Body of pancreas (tissue), 4 donors: ENCODE measurements around the gene EPN2. TPM values are rescaled to one million over a fixed set of nuclear protein-coding genes. Genes with fewer than 3 reads are reported as not detected.

Source experiments
- ATAC-seq: fragments of 150-250 bp; one replicate; pipeline ENCODE4 v1.9.1; 2016
- DNase-seq, 4 donors: peaks; one replicate each; pipeline ENCODE4 v3.0.0-alpha.2; 2019
- H3K27ac ChIP-seq, 4 donors: fragments of 200-600 bp; sonication (generic); 1 replicate in 3 of 4; 2 replicates in 1 of 4; pipeline versions ENCODE4 v1.5.1 to v1.6.1; 2016 to 2019; ENCODE audit warnings: mild to moderate bottlenecking in 1 of 4, mixed read lengths in 1 of 4, moderate library complexity in 1 of 4
- H3K27me3 ChIP-seq, 2 donors: fragments of 200-600 bp; sonication (generic); one replicate each; pipeline ENCODE4 v1.6.0; 2016; ENCODE audit warnings: mild to moderate bottlenecking in 1 of 2
- H3K36me3 ChIP-seq, 2 donors: fragments of 200-600 bp; sonication (generic); replicated peaks in 1 of 2; 2 replicates each; pipeline ENCODE4 v1.5.1; 2016; ENCODE audit warnings: low read depth in 2 of 2; ENCODE audit not compliant: insufficient read depth in 1 of 2
- H3K4me1 ChIP-seq: fragments of 200-600 bp; sonication (generic); one replicate; pipeline ENCODE4 v1.6.0; 2016
- H3K4me3 ChIP-seq, 2 donors: fragments of 200-600 bp; sonication (generic); 1 replicate in 1 of 2; 2 replicates in 1 of 2; pipeline ENCODE4 v1.5.1; 2016 to 2019
- H3K9me3 ChIP-seq, 3 donors: fragments of 200-600 bp; sonication (generic); 1 replicate in 2 of 3; 2 replicates in 1 of 3; pipeline ENCODE4 v1.5.1; 2016
- POLR2A ChIP-seq, 3 donors: fragments of 450-650 bp; IDR thresholded peaks; one replicate each; pipeline ENCODE4 v1.6.1; 2016; ENCODE audit warnings: antibody characterized with exemption in 3 of 3, mild to moderate bottlenecking in 2 of 3
- WGBS, 2 donors: methylation state at CpG; one replicate each; pipeline ENCODE4 v1.1.5; 2017; 5-methylcytosine and 5-hydroxymethylcytosine counted together
- intact Hi-C: fragments of 100-400 bp; cut with DNase I; formaldehyde crosslinking; loops from one replicate; pipeline ENCODE4 v1.15.1; 2023
- total RNA-seq, 2 donors: library from RNA; depleted of rRNA; stranded (reverse); fragments of >200 nt; gene quantifications; one replicate each; pipeline ENCODE4 v1.1.0, GENCODE V29; 2016
- TF ChIP-seq, protein P1 (sequence below), 7 experiments: fragments of 450-650 bp in 4 of 7; fragments of 200-600 bp in 3 of 7; sonication (generic) in 3 of 7; IDR thresholded peaks; one replicate each; pipeline ENCODE4 v1.5.1; 2016 to 2019; ENCODE audit warnings: antibody characterized with exemption in 7 of 7

Gene EPN2
- total RNA-seq, 2 donors from 2014 or later = 32.7 to 46.5 TPM

GRCh38 chr17:19366637-19366972 is 129.4 kb downstream of the EPN2 start:
- ATAC-seq (no peak), DNase-seq (no peak)
- intact Hi-C loops = loop anchor here (5.0 kb wide), 1 partner anchor 81 kb away; no protein-coding TSS in a partner anchor
- Histone ChIP-seq H3K4me3 (no peak overlapping the region), H3K27ac (no peak overlapping the region), H3K36me3 (no peaks in the 10 kb centered on the region), H3K4me1 (peaks cover 20% of the 10 kb centered on the region), H3K27me3 (no peaks in the 10 kb centered on the region), H3K9me3 (no peaks in the 10 kb centered on the region)
- WGBS, 2 donors = 80 to 81% methylated on average over 5 of the region's 5 CpGs
- TF ChIP-seq POLR2A (IDR thresholded peaks at IDR 0.05) = no peak
- TF ChIP-seq, protein P1, sequence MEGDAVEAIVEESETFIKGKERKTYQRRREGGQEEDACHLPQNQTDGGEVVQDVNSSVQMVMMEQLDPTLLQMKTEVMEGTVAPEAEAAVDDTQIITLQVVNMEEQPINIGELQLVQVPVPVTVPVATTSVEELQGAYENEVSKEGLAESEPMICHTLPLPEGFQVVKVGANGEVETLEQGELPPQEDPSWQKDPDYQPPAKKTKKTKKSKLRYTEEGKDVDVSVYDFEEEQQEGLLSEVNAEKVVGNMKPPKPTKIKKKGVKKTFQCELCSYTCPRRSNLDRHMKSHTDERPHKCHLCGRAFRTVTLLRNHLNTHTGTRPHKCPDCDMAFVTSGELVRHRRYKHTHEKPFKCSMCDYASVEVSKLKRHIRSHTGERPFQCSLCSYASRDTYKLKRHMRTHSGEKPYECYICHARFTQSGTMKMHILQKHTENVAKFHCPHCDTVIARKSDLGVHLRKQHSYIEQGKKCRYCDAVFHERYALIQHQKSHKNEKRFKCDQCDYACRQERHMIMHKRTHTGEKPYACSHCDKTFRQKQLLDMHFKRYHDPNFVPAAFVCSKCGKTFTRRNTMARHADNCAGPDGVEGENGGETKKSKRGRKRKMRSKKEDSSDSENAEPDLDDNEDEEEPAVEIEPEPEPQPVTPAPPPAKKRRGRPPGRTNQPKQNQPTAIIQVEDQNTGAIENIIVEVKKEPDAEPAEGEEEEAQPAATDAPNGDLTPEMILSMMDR (IDR thresholded peaks at IDR 0.05) = no peak

DNA sequence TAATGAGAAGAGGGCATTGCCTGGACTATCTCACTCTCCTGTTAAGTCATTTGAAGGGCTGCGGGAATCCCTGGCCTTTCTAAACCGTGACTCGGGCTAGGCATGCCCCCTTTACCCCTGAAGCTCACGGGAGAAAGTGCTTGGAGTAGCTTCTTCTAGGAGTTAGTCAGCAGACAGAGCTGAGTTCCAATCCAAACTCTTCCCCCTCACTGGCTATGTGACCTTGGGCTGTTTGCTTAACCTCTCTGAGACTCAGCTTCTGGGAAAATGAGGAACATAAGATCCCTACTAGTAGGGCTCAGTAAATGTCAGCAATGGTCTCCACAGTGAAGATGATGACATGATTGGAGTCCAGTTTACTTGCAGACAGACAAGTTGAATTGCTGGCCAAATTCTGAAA is 131.1 kb downstream of the EPN2 start:
- Histone ChIP-seq H3K36me3 (no peaks in the 10 kb centered on the region), H3K9me3 (no peaks in the 10 kb centered on the region), H3K4me3 (no peak overlapping the region), H3K27me3 (no peaks in the 10 kb centered on the region), H3K27ac (no peak overlapping the region), H3K4me1 (peaks cover 12% of the 10 kb centered on the region)
- DNase-seq (no peak), ATAC-seq (no peak)
- intact Hi-C loops = loop anchor here (5.0 kb wide), 1 partner anchor 79 kb away; no protein-coding TSS in a partner anchor
- no peak for TF ChIP-seq POLR2A (IDR thresholded peaks at IDR 0.05)
- TF ChIP-seq, protein P1 (IDR thresholded peaks at IDR 0.05) = no peak
- 84% methylated on average over 4 of the region's 4 CpGs for WGBS, 2 donors

DNA sequence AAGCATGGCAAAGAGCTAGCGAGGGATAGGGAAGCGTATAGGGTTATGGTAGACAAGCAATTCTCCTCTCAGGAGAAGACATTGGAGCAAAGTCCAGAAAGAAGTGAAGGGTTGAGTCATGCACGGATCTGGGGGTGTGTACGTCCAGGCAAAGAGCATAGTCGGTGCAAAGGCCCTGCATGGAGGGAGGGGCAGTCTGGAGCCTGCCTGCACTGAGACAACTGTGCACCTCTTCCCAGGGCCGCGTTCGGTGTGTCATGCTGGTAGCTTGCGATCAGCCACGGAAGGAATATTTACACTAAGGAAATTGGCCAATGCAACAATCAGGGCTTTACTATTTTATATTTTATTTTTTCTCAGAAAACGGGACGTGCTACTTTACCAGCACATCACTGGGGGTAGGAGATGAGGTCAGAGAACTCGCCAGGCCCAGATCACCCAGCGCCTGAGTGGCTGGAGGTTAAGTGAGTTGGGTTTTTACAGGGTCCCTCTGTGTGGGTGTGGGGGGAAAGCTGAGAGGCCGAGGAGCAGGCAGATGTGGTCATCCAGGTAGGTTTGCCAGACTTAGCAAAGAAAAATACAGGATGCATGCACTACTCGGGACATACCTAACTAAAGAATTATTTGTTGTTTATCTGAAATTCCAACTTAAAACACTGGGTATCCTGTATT is 132.1 kb downstream of the EPN2 start:
- no peak overlapping the region for H3K4me3 ChIP-seq
- peaks cover 10% of the 10 kb centered on the region for H3K4me1 ChIP-seq
- H3K36me3 ChIP-seq = no peaks in the 10 kb centered on the region
- WGBS, 2 donors = 88 to 90% methylated on average over 16 of the region's 16 CpGs
- DNase-seq (peak in 1 of 4 donors; percentile 6), ATAC-seq (no peak)
- TF ChIP-seq, protein P1 (IDR thresholded peaks at IDR 0.05) = no peak
- TF ChIP-seq POLR2A (IDR thresholded peaks at IDR 0.05) = no peak
- no peak overlapping the region for H3K27ac ChIP-seq
- no peaks in the 10 kb centered on the region for H3K9me3 ChIP-seq
- no peaks in the 10 kb centered on the region for H3K27me3 ChIP-seq
- intact Hi-C loops = loop anchor here (5.0 kb wide), 1 partner anchor 78 kb away; no protein-coding TSS in a partner anchor

DNA sequence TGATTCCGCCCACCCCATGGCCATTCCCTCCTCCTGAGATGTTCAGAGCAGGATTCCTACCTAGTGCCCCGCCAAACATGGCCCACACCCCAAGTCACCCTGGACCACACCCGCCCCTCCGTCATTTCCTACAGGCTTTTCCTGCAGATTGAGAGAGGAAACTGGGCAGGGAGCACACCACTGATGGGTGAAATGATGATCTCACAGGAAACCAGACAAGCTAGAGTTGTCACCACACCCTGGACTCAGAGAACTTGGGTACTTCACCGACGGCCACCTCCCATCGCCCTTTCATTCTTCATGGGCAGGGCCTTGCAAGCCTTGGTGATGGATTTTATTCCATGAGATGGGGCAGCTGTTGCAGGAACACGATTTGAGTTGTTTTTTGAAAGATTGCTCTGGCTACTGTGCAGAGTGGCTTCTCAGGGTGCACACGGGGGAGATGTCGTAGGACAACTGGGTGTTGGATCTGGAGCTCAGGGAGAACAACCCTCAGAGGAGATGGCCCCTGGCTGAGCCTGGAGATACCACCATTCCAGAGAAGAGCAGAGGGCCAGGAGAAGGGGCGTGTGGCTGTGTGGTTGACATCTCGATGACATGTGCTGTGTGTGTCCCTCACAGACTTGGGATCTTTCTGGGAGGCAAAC is 132.8 kb downstream of the EPN2 start:
- H3K4me1 ChIP-seq = peaks cover 3% of the 10 kb centered on the region
- 84 to 86% methylated on average over 12 of the region's 12 CpGs for WGBS, 2 donors
- intact Hi-C loops = loop anchor here (5.0 kb wide), 1 partner anchor 77 kb away; no protein-coding TSS in a partner anchor
- TF ChIP-seq, protein P1 (IDR thresholded peaks at IDR 0.05) = no peak
- TF ChIP-seq POLR2A (IDR thresholded peaks at IDR 0.05) = no peak
- no peaks in the 10 kb centered on the region for H3K36me3 ChIP-seq
- H3K27ac ChIP-seq = no peak overlapping the region
- no peaks in the 10 kb centered on the region for H3K27me3 ChIP-seq
- no peaks in the 10 kb centered on the region for H3K9me3 ChIP-seq
- ATAC-seq = no peak
- no peak overlapping the region for H3K4me3 ChIP-seq
- peak in 1 of 4 donors; percentile 9 for DNase-seq
